AG04450 (cell line): ENCODE data around the gene STT3A. TPM values are rescaled to one million over a fixed set of nuclear protein-coding genes. Genes with fewer than 3 reads are reported as not detected.

Experiments used
- CTCF ChIA-PET: fragments of 300-600, 350-600 bp; formaldehyde crosslinking; extraction: SDS; loops from one replicate; lab custom pipeline; 2022; ENCODE audit warnings: antibody characterized with exemption, inconsistent platforms; lab: Charles Lee
- POLR2A ChIA-PET: fragments of 350-600 bp; formaldehyde crosslinking; extraction: SDS; loops from one replicate; lab custom pipeline; 2021; ENCODE audit warnings: antibody characterized with exemption, inconsistent platforms; lab: Yijun Ruan, JAX
- DNase-seq: peaks from one replicate; pipeline ENCODE4 v3.0.0-alpha.2; 2011; ENCODE audit warnings: low read depth, low spot score
- H3K27ac ChIP-seq: one replicate; pipeline ENCODE4 v1.5.1; 2012; ENCODE audit warnings: low read depth, low read length, control low read depth
- H3K27me3 ChIP-seq: one replicate; pipeline ENCODE4 v1.6.0; 2012; ENCODE audit warnings: low read length; ENCODE audit not compliant: control insufficient read depth, insufficient read depth
- H3K4me3 ChIP-seq: 2 replicates; pipeline ENCODE4 v1.5.1; 2011; ENCODE audit warnings: mild to moderate bottlenecking, low read depth, low read length, control low read depth
- H3K9me3 ChIP-seq: 2 replicates; pipeline ENCODE4 v1.5.1; 2012; ENCODE audit warnings: low read length; ENCODE audit not compliant: control insufficient read depth, insufficient read depth
- polyA plus RNA-seq: library from polyadenylated mRNA; depleted of rRNA; stranded (reverse); fragments of >200 nt; gene quantifications from 2 replicates; pipeline ENCODE4 v1.2.3, GENCODE V29; 2011
- TF ChIP-seq, protein P1 (sequence below): IDR thresholded peaks from 2 replicates; pipeline ENCODE4 v1.5.1; 2011; ENCODE audit warnings: low read depth, low read length, control low read depth, inconsistent platforms

Gene STT3A
- polyA plus RNA-seq, 1 experiment = 401 TPM

- Histone ChIP-seq H3K9me3 (no peaks in the 10 kb centered on the region), H3K4me3 (no peak overlapping the region), H3K27ac (no peak overlapping the region), H3K27me3 (no peaks in the 10 kb centered on the region)
- no peak for DNase-seq
- TF ChIP-seq, protein P1, sequence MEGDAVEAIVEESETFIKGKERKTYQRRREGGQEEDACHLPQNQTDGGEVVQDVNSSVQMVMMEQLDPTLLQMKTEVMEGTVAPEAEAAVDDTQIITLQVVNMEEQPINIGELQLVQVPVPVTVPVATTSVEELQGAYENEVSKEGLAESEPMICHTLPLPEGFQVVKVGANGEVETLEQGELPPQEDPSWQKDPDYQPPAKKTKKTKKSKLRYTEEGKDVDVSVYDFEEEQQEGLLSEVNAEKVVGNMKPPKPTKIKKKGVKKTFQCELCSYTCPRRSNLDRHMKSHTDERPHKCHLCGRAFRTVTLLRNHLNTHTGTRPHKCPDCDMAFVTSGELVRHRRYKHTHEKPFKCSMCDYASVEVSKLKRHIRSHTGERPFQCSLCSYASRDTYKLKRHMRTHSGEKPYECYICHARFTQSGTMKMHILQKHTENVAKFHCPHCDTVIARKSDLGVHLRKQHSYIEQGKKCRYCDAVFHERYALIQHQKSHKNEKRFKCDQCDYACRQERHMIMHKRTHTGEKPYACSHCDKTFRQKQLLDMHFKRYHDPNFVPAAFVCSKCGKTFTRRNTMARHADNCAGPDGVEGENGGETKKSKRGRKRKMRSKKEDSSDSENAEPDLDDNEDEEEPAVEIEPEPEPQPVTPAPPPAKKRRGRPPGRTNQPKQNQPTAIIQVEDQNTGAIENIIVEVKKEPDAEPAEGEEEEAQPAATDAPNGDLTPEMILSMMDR = no peak
- ChIA-PET CTCF (interaction anchor here (1.5 kb wide), 1 partner anchor 12 kb away, joined by 3 read pairs; no protein-coding TSS in a partner anchor), POLR2A (no interaction called here)
These were observed 45.2 kb downstream of the STT3A start for GRCh38 chr11:125637840-125638239.

DNA sequence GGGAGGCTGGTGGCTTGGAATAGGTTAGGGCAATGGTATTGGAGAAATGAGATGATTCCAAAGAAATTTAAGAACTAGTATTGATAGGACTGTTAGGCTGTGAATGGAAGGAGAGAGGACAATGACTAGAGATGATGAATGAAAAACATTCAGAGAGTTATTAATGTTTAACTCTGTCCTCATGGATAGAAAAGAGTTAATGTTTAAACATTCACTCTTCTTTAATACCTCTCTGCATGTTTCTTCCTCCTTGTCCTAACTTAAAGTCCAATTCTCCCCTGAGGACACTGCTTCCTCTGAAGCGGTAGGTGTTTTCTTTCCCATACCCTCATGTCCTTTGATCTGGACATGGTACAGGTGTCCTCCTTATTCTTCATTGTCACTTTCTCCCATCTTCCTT is 45.7 kb downstream of the STT3A start:
- TF ChIP-seq, protein P1 = no peak
- Histone ChIP-seq H3K27me3 (no peaks in the 10 kb centered on the region), H3K4me3 (no peak overlapping the region), H3K27ac (no peak overlapping the region), H3K9me3 (no peaks in the 10 kb centered on the region)
- DNase-seq = no peak
- ChIA-PET CTCF (no interaction called here), POLR2A (no interaction called here)

DNA sequence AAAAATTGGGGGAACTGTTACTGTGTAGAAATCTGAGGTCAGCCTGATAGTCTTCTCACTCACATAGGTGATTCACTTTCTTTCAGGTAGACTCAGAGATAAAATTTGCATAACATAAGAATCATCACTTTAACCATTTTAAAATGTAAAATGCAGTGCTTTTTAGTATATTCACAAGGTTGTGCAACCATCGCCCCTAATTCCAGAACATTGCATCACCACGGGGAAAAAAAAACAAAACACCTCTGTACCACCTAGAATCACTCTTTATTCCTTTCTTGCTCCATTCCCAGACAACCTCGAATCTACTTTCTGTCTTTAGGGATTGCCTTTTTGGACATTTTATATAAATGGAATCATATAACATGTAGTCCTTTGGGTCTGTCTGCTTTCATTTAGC is 53.2 kb downstream of the STT3A start:
- DNase-seq = no peak
- TF ChIP-seq, protein P1 = no peak
- no peaks in the 10 kb centered on the region for H3K9me3 ChIP-seq
- ChIA-PET POLR2A (no interaction called here), CTCF (no interaction called here)
- H3K27ac ChIP-seq = no peak overlapping the region
- no peak overlapping the region for H3K4me3 ChIP-seq
- H3K27me3 ChIP-seq = no peaks in the 10 kb centered on the region

- TF ChIP-seq, protein P1 = no peak
- Histone ChIP-seq H3K27ac (no peak overlapping the region), H3K9me3 (no peaks in the 10 kb centered on the region), H3K27me3 (no peaks in the 10 kb centered on the region), H3K4me3 (no peak overlapping the region)
- ChIA-PET CTCF (interaction anchor here (0.6 to 0.9 kb wide), 3 partner anchors 23 to 1530 kb away, joined by 3 to 4 read pairs (median 3); no protein-coding TSS in a partner anchor), POLR2A (no interaction called here)
- DNase-seq = no peak
These were observed 57.0 kb downstream of the STT3A start for GRCh38 chr11:125649465-125650166.

GRCh38 chr11:125662689-125663088 is 70.0 kb downstream of the STT3A start:
- POLR2A ChIA-PET = no interaction called here
- CTCF ChIA-PET = no interaction called here

More at GRCh38 chr11:125662689-125663088, 70.0 kb downstream of the STT3A start:
- no peak for DNase-seq
- Histone ChIP-seq H3K4me3 (no peak overlapping the region), H3K9me3 (no peaks in the 10 kb centered on the region), H3K27ac (no peak overlapping the region), H3K27me3 (no peaks in the 10 kb centered on the region)
- TF ChIP-seq, protein P1 = no peak
